Ovary (tissue), 3 donors: ENCODE results near the gene MINDY2.

Experiments
- EP300 ChIP-seq: sonication (generic); formaldehyde crosslinking; IDR thresholded peaks from one replicate; pipeline ENCODE4 v1.6.1; 2017; ENCODE audit warnings: antibody characterized with exemption
- POLR2A ChIP-seq: fragments of 450-650 bp; IDR thresholded peaks from one replicate; pipeline ENCODE4 v1.6.1; 2017; ENCODE audit warnings: antibody characterized with exemption, mild to moderate bottlenecking, moderate library complexity
- TF ChIP-seq, protein P1 (sequence below), 3 donors: fragments of 450-650 bp in 2 of 3; fragments of 200-600 bp in 1 of 3; IDR thresholded peaks; one replicate each; pipeline versions ENCODE4 v1.5.1 to v1.8.0; 2016 to 2022; ENCODE audit warnings: antibody characterized with exemption in 3 of 3, mild to moderate bottlenecking in 1 of 3
- donor health status: DM: no; HTN: no; CAD: no.

DNA sequence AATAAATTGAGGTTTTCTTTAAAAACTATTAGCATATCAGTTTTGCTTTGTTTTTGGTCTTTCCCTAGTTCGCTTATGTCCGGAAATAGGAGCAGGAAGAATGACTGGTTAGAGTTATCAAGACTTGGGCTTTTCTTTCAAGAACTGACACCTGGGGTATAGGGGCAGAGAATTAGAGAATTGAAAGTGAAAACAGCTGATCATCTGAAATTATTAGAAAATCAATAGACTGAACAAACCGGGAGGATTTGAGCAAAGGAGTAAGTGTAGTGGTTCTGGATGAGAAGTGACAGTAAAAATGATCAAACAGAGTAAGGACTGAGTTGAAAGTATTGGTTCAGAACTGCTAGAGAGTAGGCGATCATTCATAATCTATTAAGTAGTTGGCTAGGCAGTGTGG lies 6.0 kb downstream of the MINDY2 start:
- no peak for TF ChIP-seq EP300
- TF ChIP-seq POLR2A: no peak
- TF ChIP-seq, protein P1, sequence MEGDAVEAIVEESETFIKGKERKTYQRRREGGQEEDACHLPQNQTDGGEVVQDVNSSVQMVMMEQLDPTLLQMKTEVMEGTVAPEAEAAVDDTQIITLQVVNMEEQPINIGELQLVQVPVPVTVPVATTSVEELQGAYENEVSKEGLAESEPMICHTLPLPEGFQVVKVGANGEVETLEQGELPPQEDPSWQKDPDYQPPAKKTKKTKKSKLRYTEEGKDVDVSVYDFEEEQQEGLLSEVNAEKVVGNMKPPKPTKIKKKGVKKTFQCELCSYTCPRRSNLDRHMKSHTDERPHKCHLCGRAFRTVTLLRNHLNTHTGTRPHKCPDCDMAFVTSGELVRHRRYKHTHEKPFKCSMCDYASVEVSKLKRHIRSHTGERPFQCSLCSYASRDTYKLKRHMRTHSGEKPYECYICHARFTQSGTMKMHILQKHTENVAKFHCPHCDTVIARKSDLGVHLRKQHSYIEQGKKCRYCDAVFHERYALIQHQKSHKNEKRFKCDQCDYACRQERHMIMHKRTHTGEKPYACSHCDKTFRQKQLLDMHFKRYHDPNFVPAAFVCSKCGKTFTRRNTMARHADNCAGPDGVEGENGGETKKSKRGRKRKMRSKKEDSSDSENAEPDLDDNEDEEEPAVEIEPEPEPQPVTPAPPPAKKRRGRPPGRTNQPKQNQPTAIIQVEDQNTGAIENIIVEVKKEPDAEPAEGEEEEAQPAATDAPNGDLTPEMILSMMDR (IDR thresholded peaks at IDR 0.05): no peak
